Thyroid gland (tissue), 4 donors: ENCODE data around the gene RENBP.

Experiments used
- CTCF ChIP-seq, 6 experiments: fragments of 200-600 bp in 3 of 6; fragments of 450-650 bp in 3 of 6; sonication (generic) in 3 of 6; IDR thresholded peaks; one replicate each; pipeline ENCODE4 v1.5.1; 2016 to 2019; ENCODE audit warnings: antibody characterized with exemption in 6 of 6, mild to moderate bottlenecking in 2 of 6, inconsistent platforms in 1 of 6, moderate library complexity in 1 of 6
- POLR2A ChIP-seq, 2 donors: fragments of 450-650 bp; IDR thresholded peaks; one replicate each; pipeline ENCODE4 v1.6.1; 2017; ENCODE audit warnings: antibody characterized with exemption in 2 of 2, mild to moderate bottlenecking in 2 of 2, moderate library complexity in 1 of 2

- TF ChIP-seq CTCF (IDR thresholded peaks at IDR 0.05) (no peak), POLR2A (IDR thresholded peaks at IDR 0.05) (no peak)
Measured at GRCh38 chrX:153993978-153994377, 49.5 kb upstream of the RENBP start.
